Amniotic epithelial cell (primary cell): ENCODE data around the gene MANSC1.
"Not testable (repeated sequence)": the region's sequence is repeated elsewhere in the genome, so short reads cannot be mapped to it uniquely, and the experiment has no call there.

ENCODE experiments used
- DNase-seq: peaks from one replicate; pipeline ENCODE4 v3.0.0-alpha.2; 2010; ENCODE audit warnings: low read depth

Gene MANSC1

GRCh38 chr12:12365446-12365802 lies 15.4 kb upstream of the MANSC1 start:
- DNase-seq = no peak

GRCh38 chr12:12364787-12365445 lies 14.9 kb upstream of the MANSC1 start:
- DNase-seq = no peak

- no peak for DNase-seq
Observed at GRCh38 chr12:12358528-12358927, 8.5 kb upstream of the MANSC1 start.

DNA sequence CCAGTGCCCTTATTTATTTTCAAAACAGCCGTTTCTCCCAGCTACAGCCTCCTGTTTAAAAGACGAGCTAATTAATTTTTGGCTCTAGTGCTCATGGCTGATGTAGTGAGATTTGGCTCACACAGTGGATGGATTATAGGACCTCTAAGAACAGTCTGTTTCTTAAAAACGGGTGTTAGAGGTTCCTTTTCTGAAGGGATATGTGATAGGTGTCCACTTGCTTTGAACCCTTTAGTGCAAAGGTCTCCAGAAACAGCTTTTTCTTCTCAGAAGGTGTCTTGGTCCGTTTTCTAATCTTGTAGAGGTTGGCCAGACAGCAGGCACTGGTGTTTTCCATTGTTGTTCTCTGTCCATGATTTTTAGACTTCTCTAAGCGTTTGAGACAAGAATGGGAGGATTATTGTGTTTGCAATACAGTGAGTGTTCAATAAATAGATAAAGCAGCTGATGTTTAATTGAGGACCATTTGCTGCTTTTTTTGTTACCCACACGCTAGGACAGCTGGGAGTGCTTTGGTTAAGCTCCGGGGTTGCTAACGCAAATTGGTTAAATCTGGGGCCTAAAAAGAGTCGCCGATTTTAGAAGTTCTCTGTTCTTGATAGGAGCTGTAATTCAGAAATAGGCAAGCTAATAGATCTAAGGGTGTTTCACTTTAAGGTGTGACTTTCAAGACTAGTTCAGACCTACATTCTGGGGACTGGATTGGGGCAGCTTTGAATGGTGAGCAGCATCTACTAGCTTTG lies 7.8 kb upstream of the MANSC1 start:
- no peak for DNase-seq

GRCh38 chr12:12356896-12357718 lies 7.1 kb upstream of the MANSC1 start, which contains the start of gene BORCS5:
BORCS5 (plus strand) TSS chr12:12357078; CDS start chr12:12357452, 374 bp downstream.
- peak; percentile 87 for DNase-seq

GRCh38 chr12:12356467-12356895 lies 6.4 kb upstream of the MANSC1 start:
- DNase-seq = no peak

- no peak for DNase-seq
Observed at GRCh38 chr12:12353807-12354206, 3.8 kb upstream of the MANSC1 start.

DNA sequence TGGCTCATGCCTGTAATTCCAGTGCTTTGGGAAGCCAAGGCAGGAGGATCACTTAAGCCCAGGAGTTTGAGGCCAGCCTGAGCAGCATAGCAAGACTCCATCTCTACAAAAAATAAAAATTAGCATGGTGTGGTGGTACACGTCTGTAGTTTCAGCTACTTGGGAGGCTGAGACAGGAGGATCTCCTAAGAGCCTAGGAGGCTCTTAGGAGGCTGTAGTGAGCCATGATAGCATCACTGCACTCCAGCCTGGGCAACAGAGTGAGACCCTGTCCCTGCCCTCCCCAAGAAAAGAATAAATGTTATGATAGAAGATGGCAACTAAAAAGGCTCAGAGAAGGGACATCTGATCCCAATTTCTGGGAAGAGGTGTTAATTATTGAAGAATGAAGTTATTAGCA lies 3.2 kb upstream of the MANSC1 start:
- DNase-seq = no peak

- DNase-seq = not testable (repeated sequence)
Observed at GRCh38 chr12:12351468-12352185, 1.6 kb upstream of the MANSC1 start.

GRCh38 chr12:12350868-12351463 lies 924 bp upstream of the MANSC1 start:
- DNase-seq = no peak

GRCh38 chr12:12338527-12339168 lies 11.4 kb downstream of the MANSC1 start:
- no peak for DNase-seq

DNA sequence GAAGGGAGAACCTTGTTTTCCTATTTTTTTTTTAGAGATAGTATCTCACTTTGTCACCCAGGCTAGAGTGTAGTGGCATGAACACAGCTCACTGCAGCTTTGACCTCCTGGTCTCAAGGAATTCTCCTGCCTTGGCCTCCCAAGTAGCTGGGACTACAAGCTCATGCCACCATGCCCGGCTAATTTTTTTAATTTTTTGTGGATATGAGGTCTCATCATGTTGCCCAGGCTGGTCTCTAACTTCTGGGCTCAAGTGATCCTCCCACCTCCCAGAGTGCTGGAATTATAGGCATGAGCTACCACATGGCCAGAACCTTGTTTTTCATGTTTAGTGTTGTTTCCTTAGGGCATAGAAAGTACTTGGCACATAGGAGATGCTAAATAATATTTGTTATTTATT lies 13.5 kb downstream of the MANSC1 start:
- DNase-seq = no peak

- DNase-seq = peak; percentile 55
Observed at GRCh38 chr12:12336049-12336411, 14.0 kb downstream of the MANSC1 start.

- peak; percentile 35 for DNase-seq
Observed at GRCh38 chr12:12334367-12335040, 15.5 kb downstream of the MANSC1 start.

GRCh38 chr12:12333407-12334366 lies 16.4 kb downstream of the MANSC1 start:
- peak; percentile 89 for DNase-seq

DNA sequence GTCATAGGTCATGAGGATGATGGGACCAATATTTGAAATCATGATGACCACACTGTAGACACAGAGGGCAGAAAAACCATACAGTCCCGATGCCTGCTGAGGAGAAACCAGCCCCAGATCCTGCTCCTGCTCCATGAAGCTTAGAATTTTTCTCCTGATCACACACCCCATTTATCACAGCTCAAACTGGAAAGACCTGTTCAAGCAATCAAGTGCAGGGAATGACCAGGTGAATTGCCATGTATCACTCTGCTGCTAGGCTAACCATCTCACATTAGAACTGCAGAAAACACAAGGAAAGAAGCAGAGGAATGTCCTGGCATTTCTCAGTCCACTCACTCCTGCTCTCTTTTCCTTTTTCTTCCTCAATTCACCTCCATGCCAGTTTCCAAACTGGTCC lies 18.1 kb downstream of the MANSC1 start:
- no peak for DNase-seq

DNA sequence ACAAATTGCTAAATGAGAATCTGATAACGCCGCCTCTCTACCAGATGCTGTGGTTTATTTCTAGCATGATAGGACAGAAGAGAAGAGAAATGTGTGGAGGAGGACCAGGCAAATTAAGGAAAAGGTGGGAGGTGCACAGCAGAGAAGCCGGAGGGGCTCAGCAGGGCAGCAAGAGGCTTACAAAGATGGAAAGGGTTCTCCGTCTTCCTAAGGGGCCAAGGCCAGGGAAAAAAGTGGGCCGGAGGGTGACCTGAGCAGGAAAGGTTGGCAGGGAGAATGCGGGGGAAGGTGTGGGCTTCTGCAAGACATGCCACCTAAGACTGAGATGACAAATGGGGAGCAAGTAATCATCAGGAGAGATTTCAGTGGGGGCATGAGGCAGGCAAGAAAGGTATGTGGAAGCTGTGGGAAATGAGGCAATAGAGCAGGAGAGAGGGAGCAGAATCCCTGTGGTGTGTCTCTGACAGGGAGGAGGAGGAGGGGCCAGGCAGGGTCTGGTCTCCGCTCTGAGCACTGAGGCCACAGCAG lies 18.7 kb downstream of the MANSC1 start:
- DNase-seq = peak; percentile 80

- DNase-seq = peak; percentile 64
Observed at GRCh38 chr12:12327802-12328201, 22.2 kb downstream of the MANSC1 start.

- DNase-seq = no peak
Observed at GRCh38 chr12:12326262-12326661, 23.8 kb downstream of the MANSC1 start.
